GM21360 (cell line): ENCODE data around the gene KDELR3.

Experiments
- ATAC-seq: cut with Tn5 transposase; IDR thresholded peaks from one replicate; pipeline ENCODE4 v1.9.1; 2021; ENCODE audit warnings: mild to moderate bottlenecking, moderate library complexity; ENCODE audit not compliant: unreplicated experiment

Gene KDELR3

DNA sequence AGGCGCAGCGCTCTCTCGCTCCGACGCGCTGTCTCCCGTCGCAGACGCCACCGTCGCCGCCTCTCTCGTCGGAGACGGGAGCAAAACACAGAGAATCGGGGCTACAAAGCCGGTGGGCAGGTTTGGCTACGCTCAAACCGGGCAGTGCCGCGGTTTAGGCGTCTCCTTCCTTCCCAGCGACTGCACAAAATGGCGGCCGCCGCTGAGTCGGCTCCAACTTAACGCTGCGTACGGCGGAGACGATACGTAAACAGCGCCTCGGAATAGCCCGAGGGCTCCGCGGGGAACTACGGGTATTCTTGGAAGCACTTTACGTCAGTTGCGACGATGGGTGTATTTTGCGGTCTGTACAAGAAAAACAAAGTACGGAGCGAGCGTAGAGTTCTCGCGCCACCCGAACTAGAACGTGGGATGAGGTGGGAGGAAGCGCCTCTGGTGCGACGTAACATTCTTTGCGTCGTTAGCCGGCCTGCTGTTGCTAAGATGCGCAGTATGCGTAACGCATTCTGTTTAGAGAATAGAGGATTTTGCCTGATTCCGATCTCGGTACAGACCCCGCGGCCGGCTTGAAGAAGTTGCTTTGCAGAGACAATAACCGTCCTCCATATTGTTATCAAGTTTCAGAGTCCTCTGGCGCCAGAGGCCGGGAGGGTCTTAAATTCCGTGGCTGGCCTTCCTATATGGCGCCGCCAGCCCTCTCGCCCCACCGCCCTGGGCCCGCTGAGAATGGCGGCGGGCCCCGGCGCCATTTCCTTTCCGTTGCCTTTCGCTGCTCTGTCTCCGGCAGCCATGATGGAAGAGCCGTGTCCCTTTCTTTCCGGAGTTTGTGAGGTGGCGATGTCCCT is 38.4 kb downstream of the KDELR3 start, which contains the start of gene DDX17:
Gene DDX17, minus strand, starts transcription at position 194 of the 845 bp plus-strand sequence.
- ATAC-seq: peak; percentile 79

GRCh38 chr22:38510416-38510970 is 42.6 kb downstream of the KDELR3 start:
- no peak for ATAC-seq

GRCh38 chr22:38513063-38513462 is 45.2 kb downstream of the KDELR3 start:
- ATAC-seq: no peak

- ATAC-seq: no peak
Observed at GRCh38 chr22:38518620-38519019, 50.7 kb downstream of the KDELR3 start.

DNA sequence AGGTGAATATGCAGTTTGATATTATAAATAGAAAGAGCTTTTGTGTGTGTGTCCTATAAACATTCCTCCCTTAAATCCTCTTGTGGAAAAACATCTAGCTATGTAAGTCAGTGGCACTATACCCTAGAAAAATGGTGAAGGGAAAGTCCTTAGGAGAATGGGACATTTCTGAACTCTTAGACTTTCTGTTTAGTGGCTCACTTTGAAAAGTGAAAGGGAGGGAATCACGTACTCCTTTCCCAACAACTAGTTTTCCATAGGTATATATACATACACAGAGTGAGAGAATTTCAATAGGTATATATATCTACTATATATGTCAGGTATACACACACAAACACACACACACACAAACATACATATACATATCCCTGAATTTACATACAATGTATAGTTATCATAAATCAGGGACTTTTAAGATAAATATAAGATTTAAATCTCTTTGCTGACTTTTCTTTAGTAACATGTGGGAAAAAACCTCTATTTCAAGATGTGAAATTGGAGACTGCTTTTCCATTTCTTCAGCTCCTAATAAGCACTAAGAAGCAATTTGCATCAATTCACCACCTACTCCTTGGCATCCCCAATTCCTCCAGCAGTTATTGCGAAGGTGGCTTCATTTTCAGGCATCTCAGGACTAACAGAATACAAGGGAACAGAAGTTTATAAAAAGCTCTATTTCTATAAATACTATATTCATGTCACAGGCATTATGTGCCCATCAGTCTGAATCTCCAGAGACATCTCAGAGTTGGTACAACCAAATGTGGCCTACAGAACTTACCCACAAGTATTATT is 51.8 kb downstream of the KDELR3 start:
- no peak for ATAC-seq

DNA sequence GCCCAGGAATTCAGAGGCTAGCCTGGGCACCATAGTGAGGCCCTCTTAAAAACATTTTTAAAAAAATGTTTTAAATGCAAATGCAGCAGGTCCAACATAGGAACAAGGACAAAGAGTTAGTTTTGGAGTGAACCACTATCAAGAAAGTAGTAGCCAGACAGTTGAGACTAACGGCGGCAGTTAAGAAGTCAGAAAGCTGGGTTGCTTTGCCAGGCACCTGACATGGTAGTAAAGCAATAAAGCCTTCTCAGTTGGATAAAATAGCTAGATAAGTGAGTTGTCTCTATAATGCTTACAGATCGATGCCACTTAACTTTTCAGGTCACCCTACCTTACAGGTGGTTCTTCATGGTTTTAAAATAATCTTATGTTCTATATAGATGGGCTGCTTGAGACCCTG is 55.1 kb downstream of the KDELR3 start:
- no peak for ATAC-seq

GRCh38 chr22:38523479-38523878 is 55.6 kb downstream of the KDELR3 start:
- ATAC-seq: no peak

DNA sequence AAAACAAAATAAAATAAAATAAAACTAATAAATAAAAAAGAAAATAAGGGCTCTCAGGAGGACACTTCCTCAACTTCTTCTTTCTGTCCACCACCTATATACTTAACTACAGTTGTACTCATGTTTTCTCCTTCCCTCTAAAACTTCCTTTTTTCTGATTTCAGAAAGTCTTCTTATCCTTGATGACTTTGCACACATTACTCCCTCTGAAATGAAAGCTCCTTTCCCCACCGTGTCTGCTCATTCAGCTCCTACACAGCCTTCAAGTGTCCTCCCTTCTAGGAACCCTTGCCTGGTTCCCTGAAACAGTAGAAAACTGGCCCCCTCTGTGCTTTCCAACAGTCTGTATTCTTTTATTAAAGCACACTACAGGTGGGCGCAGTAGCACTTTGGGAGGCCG is 56.5 kb downstream of the KDELR3 start:
- ATAC-seq: no peak

DNA sequence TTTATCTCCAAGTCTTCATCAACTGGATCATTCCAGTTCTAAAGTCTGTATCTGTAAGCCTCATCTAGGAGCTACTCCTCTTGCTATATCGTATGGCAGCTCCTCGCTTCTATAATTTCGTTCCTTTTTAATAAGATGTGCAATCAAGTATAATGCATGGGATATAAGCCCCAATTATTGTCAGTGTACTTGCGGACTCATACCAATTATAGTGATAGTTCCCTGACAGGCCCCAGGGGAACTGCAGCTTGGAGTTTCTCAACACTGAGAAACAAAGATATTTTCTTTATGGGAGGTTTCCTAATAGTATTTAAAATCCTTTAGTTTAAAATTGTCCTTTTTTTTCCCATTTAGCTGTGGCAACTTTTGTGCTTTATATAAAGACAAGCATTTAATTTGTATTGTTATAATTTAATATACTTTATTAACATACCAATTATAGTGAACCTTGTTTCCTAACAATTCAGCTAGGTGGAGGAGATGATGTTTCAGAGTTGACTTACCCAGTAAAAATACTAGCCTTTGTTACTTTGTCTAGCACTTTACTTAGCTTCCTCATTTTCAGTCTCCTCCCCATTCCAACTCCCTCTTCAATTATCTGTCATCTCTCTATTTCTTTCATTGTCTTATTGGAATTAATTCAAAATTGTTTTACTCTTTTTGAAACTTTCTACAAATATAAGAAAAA is 63.5 kb downstream of the KDELR3 start:
- no peak for ATAC-seq
